HS-27A (cell line): ENCODE measurements around the gene BLOC1S3.

Experiments used
- DNase-seq: peaks from one replicate; pipeline ENCODE4 v3.0.0-alpha.2; 2012; ENCODE audit warnings: low read depth, missing footprints

BLOC1S3 gene

DNA sequence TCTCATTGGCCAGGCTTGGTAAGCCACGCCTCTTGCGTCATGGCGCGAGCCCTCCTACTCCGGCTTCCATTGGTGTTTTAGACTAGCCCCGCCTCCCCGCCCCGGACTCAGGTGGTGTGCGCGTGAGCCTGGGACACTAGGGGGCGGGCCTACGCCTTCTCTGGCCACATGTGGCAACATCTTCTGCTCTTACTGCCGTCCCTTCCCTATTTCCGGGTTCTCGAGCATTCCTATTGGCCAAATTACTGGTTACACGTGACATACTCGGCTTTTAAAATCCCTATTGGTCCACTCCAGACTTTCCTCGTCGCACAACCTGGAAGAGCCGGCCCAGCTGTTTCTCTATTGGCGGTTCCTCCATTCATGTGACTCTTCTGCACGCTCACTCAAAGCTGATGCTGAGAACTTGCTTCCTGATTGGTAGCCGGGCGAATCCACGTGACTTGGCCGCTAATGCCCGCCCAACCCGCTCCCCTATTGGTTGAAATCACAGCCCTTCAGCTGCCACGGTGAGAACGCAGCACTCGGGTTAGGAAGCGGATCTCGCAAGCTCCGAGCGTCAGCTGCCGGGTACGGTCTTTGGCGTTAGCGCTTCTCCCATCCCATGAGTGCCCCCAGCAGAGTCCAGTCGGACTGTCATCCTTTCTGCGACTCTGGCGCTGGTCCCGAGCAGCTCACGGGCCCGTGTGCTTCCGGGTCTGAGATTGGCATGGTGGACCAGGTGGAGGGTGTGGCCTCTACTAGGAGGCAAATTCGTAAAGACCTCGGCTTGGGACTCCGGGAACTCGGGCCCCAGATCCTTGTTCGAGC, at the start of gene BLOC1S3:
Gene BLOC1S3 (plus strand): TSS at position 523 of the 810 bp plus-strand sequence. CDS start 513 bp downstream, outside the sequence.
- peak; percentile 100 for DNase-seq

GRCh38 chr19:45128806-45129205, 49.8 kb upstream of the BLOC1S3 start:
- no peak for DNase-seq

DNA sequence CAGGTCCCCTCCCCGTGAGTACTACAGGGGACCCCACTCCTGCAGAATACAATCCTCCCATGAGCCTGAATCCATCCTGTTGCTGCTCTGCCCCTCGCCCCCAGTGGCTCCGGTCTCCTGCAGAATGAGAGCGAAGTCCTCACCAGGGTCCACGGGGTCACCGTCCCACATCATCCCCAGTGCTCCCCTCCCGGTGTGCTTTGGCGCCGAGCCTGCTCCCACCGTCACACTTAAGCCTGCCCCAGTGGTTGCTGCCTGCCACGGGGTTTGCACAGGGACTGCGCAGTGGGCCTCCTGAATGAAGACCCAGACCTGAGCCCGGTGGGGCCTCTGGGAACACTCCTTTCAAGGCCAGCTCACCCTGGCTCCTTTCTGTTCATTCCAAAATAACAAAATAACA, 48.3 kb upstream of the BLOC1S3 start:
- DNase-seq, result no peak

DNA sequence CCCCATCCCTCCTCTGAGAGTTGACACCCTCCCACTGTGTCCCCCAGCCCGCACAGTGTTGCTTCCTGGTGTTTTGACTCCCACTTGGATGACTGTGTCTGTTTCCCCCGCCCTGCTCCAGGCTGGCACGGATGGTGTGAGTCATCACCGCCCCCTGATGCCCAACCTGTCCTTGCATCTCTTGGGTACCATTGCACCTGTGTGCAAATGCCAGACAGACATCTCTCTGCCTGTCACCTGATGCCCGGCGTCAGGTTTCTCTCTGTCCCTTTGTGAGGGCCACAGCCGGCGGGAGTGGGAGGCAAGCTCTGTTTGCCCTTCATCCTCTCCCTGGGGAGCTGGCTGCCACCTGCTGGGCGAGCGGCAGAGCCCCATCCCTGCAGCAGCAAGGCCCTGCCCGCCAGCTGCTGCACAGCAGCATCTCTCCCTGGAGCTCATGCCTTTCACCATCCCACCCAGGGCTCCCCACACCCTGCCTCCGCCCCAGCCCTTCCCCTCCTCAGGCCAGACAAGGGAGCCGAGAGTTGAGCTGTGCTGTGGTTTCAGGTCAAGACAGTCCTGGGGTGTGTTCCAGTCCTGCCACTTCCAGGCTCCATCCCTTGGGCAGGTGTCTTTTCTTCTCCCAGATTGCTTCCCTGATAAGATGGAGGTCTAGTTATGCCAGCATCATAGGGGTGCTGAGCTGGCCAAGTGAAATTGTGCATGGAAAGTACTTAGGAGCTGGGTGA, 47.5 kb upstream of the BLOC1S3 start:
- no peak for DNase-seq

DNA sequence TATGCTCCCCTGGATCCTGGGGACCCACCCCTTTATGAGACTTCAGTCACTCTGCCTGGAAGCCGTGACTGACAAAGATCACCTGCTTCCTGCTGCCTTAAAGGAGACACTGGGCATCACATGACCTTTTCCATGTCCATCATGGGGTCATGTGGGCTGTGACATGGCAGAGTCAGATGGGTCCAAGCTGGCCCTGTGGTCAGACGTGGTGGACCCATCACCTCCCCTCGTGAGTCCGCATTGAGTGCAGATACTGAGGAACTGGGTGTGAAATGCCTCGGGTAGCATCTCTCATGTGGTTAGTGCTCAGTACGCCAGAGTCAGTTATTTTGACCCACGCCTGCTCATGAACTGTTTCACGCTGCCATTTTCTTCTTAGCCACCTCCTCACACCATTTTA, 44.9 kb upstream of the BLOC1S3 start:
- DNase-seq, result no peak

DNA sequence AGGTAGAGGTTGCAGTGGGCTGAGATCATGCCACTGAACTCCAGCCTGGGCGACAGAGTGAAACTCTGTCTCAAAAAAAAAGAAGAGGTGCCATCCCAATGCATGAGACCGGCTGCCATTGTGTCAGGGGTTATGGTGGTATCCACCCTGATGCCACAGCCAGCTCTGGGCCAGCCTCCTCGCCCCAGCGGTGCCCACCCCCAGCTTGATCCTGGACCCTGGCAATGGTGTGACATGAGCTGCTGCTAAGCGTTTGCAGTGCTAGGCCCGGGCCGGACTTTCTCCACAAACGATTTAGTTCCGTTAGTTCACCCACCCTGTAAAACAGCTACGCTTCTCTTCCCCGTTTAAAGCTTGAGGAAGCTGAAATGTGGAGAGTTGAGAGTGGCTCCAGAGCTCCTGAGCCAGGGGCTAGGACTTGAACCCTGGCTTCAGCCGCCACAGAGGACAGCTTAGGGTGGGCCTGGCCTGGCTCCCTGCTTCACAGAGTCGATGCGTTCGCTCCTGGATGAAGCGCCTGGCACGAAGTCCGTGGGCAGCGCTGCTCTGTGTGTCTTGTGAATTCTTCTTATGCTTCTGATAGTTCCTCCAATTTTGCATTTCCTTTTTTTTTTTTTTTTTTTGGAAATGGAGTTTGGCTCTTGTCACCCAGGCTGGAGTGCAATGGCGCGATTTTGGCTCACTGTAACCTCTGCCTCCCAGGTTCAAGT, 43.3 kb upstream of the BLOC1S3 start:
- no peak for DNase-seq

GRCh38 chr19:45136507-45137178, 41.9 kb upstream of the BLOC1S3 start:
- DNase-seq, result no peak

DNA sequence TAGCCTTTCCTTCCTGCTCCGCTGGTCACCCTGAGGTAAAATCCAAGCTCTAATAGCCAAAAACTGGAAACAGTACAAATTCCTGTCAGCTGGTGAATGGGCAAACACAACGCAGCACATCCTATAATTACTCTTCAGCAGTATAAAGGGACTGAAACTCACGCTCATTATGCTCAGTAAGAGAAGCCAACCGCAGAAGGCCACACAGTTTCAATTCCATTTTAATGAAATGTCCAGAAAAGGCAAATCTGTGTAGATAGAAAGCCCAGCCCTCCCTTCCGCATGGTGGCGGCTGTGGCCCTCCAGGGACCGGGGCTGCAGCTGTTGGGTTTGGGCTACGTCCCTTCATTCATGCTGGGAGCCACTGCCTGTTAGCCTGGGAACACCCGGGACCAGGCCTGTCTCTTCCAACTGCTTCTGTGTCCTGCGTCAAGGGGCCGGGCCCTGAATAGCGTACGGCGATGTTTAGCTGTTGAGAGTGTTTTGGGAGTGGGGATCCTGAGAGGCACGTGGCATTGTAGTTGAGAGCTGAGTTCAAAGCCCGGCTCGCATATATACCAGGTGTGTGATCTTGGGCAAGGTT, 41.3 kb upstream of the BLOC1S3 start:
- no peak for DNase-seq

- DNase-seq, result no peak
Measured at GRCh38 chr19:45138303-45138751, 40.3 kb upstream of the BLOC1S3 start.

GRCh38 chr19:45139286-45140143, 39.1 kb upstream of the BLOC1S3 start:
- DNase-seq, result no peak

DNA sequence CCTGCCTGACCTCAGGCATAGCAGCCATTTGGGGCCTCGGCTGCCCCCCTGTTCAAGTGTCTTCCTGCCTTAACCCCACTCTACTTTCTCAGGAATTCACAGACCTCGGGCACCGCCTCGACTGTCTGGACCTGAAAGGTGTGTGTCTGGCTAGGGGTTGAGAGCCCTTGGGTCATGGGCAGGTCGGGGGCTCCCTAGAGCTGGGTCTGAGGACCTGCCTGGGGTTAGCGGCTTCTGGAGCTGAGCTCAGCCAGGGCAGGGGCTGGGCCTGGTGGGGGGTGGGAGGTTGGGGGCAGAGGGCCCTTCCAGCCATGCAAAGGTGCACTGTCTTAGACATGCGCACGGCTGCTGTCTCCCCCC, 38.5 kb upstream of the BLOC1S3 start:
- no peak for DNase-seq

DNA sequence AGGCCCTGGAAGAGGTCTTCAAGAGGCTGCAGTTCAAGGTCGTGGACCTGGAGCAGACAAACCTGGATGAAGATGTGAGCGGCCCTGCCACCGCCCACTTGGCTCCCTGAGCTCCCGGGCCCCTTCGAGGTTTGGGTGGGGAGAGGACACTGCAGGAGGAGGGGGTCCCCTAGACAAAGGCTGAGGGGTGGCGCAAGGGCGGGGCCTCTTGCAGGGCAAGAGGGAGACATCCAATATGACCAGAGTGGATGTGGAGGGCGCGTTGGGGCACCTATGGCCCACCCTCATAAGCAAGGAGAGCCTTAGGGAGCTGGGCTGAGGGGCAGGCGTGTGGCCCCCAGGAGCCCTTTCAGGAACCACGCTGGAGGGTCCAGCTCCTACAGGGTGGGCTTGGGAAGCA, 38.1 kb upstream of the BLOC1S3 start:
- DNase-seq, result no peak

- no peak for DNase-seq
Measured at GRCh38 chr19:45141203-45141900, 37.2 kb upstream of the BLOC1S3 start.

GRCh38 chr19:45142016-45142725, 36.4 kb upstream of the BLOC1S3 start:
- no peak for DNase-seq

GRCh38 chr19:45142726-45143110, 35.9 kb upstream of the BLOC1S3 start:
- no peak for DNase-seq

- no peak for DNase-seq
Measured at GRCh38 chr19:45144431-45145269, 33.9 kb upstream of the BLOC1S3 start.

GRCh38 chr19:45145270-45146189, 33.1 kb upstream of the BLOC1S3 start:
- DNase-seq, result no peak

- DNase-seq, result no peak
Measured at GRCh38 chr19:45146251-45146650, 32.3 kb upstream of the BLOC1S3 start.
